Activated T-helper 17 cell treated with anti-CD3 and anti-CD28 coated beads, Interleukin-2, amount 50 U/mL, for 72 hours (primary cell): ENCODE measurements around the gene IZUMO3. TPM values are rescaled to one million over a fixed set of nuclear protein-coding genes. Genes with fewer than 3 reads are reported as not detected.
"Not testable (repeated sequence)": the region's sequence is repeated elsewhere in the genome, so short reads cannot be mapped to it uniquely, and the experiment has no call there.

Experiments used
- ATAC-seq: fragments of 150-1000 bp; cut with Tn5 transposase; replicated peaks from 2 replicates; pipeline ENCODE4 v1.10.0; 2021; ENCODE audit warnings: mild to moderate bottlenecking, moderate library complexity
- H3K27ac Mint-ChIP-seq: one replicate; pipeline ENCODE4 v1.8.0; 2022; ENCODE audit warnings: mixed read lengths
- H3K27me3 Mint-ChIP-seq: one replicate; pipeline ENCODE4 v1.8.0; 2022; ENCODE audit warnings: mixed read lengths
- H3K36me3 Mint-ChIP-seq: one replicate; pipeline ENCODE4 v1.8.0; 2022; ENCODE audit warnings: low read depth, mild to moderate bottlenecking, mixed read lengths
- H3K4me1 Mint-ChIP-seq: one replicate; pipeline ENCODE4 v1.8.0; 2022; ENCODE audit warnings: mixed read lengths
- H3K4me3 Mint-ChIP-seq: one replicate; pipeline ENCODE4 v1.8.0; 2022; ENCODE audit warnings: mild to moderate bottlenecking, mixed read lengths
- H3K9me3 Mint-ChIP-seq: one replicate; pipeline ENCODE4 v1.8.0; 2022; ENCODE audit warnings: mixed read lengths
- total RNA-seq, 2 donors: library from RNA; stranded (reverse); gene quantifications; one replicate each; pipeline ENCODE4 v1.2.3, GENCODE V29; 2022

Gene IZUMO3
- not detected for total RNA-seq

- H3K36me3 Mint-ChIP-seq, result no peaks in the 10 kb centered on the region
- H3K4me1 Mint-ChIP-seq, result no peaks in the 10 kb centered on the region
- H3K9me3 Mint-ChIP-seq, result peaks cover 22% of the 10 kb centered on the region
- no peak for ATAC-seq
- no peak within 1 kb of the TSS for H3K27ac Mint-ChIP-seq
- no peaks in the 10 kb centered on the region for H3K27me3 Mint-ChIP-seq
- no peak within 1 kb of the TSS for H3K4me3 Mint-ChIP-seq
Observed at GRCh38 chr9:24545847-24546522, at the start of gene IZUMO3. TSS of gene IZUMO3 (minus strand) at chr9:24545897. CDS start at chr9:24545649, 248 bp downstream.

- no peaks in the 10 kb centered on the region for H3K36me3 Mint-ChIP-seq
- H3K4me1 Mint-ChIP-seq, result no peaks in the 10 kb centered on the region
- ATAC-seq, result no peak
- H3K9me3 Mint-ChIP-seq, result peaks cover 12% of the 10 kb centered on the region
- no peak overlapping the region for H3K4me3 Mint-ChIP-seq
- H3K27me3 Mint-ChIP-seq, result no peaks in the 10 kb centered on the region
- no peak overlapping the region for H3K27ac Mint-ChIP-seq
Observed at GRCh38 chr9:24594234-24594850, 48.6 kb upstream of the IZUMO3 start.

- Mint-ChIP-seq H3K27ac (no peak overlapping the region), H3K4me3 (no peak overlapping the region), H3K27me3 (no peaks in the 10 kb centered on the region), H3K4me1 (no peaks in the 10 kb centered on the region), H3K36me3 (no peaks in the 10 kb centered on the region), H3K9me3 (no peaks in the 10 kb centered on the region)
- no peak for ATAC-seq
Observed at GRCh38 chr9:24590432-24590831, 44.7 kb upstream of the IZUMO3 start.

- no peak for ATAC-seq
- H3K4me1 Mint-ChIP-seq, result no peaks in the 10 kb centered on the region
- no peak overlapping the region for H3K27ac Mint-ChIP-seq
- peaks cover under 1% of the 10 kb centered on the region for H3K9me3 Mint-ChIP-seq
- no peak overlapping the region for H3K4me3 Mint-ChIP-seq
- no peaks in the 10 kb centered on the region for H3K36me3 Mint-ChIP-seq
- H3K27me3 Mint-ChIP-seq, result no peaks in the 10 kb centered on the region
Observed at GRCh38 chr9:24587883-24588282, 42.2 kb upstream of the IZUMO3 start.

DNA sequence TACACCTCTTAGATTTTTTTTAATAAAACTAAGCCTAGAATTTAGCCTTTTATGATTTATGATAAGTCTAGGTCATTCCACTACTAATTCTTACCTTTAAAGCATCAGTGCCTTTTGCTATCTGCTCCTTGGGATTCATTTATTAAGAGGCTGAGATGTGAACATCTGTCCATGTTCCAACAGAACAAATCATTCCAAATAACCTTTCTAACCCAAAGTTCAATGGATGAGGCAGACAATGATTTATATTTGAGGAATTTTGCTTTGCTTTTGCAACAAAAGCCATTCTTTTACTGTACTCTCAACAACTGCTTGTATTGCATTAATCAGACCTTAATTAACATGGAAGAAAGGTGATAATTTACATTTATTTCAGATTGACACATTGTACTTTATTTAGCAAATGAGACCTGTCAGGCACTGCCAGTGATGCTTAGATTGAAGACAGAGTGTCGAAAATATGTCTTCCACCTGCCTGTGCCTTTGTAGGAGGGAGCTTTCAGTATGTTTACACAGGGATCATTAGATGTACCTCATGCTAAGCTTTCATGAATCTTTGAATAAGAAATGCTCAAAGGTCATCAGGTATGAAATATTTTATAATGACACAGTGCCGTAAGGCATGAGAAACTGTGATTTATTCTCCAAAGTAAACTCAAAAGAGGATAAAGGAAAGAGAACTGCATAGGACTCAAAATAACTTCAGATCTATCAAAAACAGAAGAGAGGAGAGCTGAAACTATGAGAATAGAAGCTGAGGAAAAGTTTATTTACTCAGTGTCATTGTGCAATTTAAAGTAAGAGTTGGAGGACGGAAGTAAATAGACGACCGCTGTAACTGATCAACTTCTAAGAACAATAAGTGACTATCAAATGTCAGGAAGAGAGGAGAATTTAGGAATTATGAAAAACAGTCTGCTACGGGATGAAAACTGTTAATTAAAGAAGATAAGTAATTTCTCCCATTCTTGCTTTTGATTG lies 36.7 kb upstream of the IZUMO3 start:
- Mint-ChIP-seq H3K9me3 (peaks cover 14% of the 10 kb centered on the region), H3K4me1 (no peaks in the 10 kb centered on the region), H3K27ac (no peak overlapping the region), H3K4me3 (no peak overlapping the region), H3K27me3 (no peaks in the 10 kb centered on the region), H3K36me3 (no peaks in the 10 kb centered on the region)
- ATAC-seq, result no peak

DNA sequence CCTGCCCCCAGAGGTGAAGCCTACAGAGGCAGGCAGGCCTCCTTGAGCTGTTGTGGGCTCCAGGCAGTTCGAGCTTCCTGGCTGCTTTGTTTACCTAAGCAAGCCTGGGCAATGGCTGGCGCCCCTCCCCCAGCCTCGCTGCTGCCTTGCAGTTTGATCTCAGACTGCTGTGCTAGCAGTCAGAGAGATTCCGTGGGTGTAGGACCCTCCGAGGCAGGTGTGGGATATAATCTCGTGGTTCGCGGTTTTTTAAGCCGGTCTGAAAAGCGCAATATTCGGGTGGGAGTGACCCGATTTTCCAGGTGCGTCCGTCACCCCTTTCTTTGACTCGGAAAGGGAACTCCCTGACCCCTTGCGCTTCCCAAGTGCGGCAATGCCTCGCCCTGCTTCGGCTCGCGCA lies 34.3 kb upstream of the IZUMO3 start:
- not testable (repeated sequence) for H3K27me3 Mint-ChIP-seq, H3K4me3 Mint-ChIP-seq, H3K4me1 Mint-ChIP-seq, H3K36me3 Mint-ChIP-seq, H3K27ac Mint-ChIP-seq, ATAC-seq
- H3K9me3 Mint-ChIP-seq, result peaks cover 14% of the 10 kb centered on the region

DNA sequence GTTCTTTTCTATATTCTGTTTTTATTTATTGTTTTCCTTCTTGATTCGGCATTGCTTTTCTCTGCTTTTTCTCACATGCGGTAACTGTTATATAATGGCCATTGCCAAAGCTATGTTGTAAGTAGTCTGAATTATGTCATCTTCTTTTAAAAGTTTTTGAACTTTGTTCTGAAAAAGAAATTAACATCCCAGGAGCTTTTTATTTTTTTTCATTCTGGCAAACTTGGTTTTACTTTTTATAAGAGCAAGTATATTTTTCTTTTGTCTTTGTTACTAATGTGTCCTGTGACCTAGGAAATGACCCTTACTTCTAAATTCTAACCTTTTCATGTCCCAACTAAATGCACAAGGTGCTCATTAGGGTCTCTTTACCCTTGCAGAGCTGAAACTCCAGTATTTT lies 26.7 kb upstream of the IZUMO3 start:
- Mint-ChIP-seq H3K9me3 (peaks cover 13% of the 10 kb centered on the region), H3K27ac (no peak overlapping the region), H3K4me3 (no peak overlapping the region), H3K36me3 (no peaks in the 10 kb centered on the region), H3K27me3 (no peaks in the 10 kb centered on the region), H3K4me1 (no peaks in the 10 kb centered on the region)
- no peak for ATAC-seq

- no peaks in the 10 kb centered on the region for H3K36me3 Mint-ChIP-seq
- peaks cover 26% of the 10 kb centered on the region for H3K9me3 Mint-ChIP-seq
- H3K27me3 Mint-ChIP-seq, result no peaks in the 10 kb centered on the region
- no peak for ATAC-seq
- no peaks in the 10 kb centered on the region for H3K4me1 Mint-ChIP-seq
- H3K27ac Mint-ChIP-seq, result no peak overlapping the region
- no peak overlapping the region for H3K4me3 Mint-ChIP-seq
Observed at GRCh38 chr9:24561957-24562356, 16.3 kb upstream of the IZUMO3 start.

- no peaks in the 10 kb centered on the region for H3K4me1 Mint-ChIP-seq
- H3K4me3 Mint-ChIP-seq, result no peak overlapping the region
- H3K27me3 Mint-ChIP-seq, result no peaks in the 10 kb centered on the region
- ATAC-seq, result no peak
- H3K36me3 Mint-ChIP-seq, result no peaks in the 10 kb centered on the region
- peaks cover 4% of the 10 kb centered on the region for H3K9me3 Mint-ChIP-seq
- no peak overlapping the region for H3K27ac Mint-ChIP-seq
Observed at GRCh38 chr9:24553183-24553552, 7.5 kb upstream of the IZUMO3 start.

DNA sequence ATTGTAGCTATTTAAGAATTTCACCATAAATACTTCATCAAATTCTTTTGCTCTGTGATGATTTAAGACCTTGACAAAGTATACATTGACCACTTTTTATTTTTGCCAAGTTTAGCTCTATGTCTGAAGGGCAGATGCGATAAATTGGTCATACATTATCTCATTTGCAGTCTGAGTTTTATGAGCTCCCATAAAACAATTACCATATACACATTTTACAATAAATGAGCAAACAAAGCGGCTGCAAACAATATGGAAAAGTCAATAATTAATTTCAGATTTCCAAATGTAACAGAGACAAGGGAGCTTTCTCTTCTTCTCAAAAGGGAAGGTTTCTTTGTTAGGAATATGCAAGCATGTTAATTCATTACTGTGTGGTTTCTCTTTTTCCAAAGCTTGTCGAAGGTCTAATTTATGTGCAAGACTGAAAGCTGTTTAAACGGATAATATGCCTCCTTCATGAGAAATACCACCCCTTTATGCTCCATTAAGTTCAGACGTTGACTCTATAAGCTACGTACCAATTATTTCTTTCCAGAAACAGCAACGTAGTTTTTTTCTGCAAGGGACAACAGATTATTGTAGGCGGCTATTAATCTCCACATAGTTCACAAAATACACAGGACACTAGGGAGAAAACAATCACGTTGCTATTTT lies 7.0 kb upstream of the IZUMO3 start:
- Mint-ChIP-seq H3K4me1 (no peaks in the 10 kb centered on the region), H3K27ac (no peak overlapping the region), H3K27me3 (no peaks in the 10 kb centered on the region), H3K36me3 (no peaks in the 10 kb centered on the region), H3K9me3 (peaks cover 4% of the 10 kb centered on the region), H3K4me3 (no peak overlapping the region)
- ATAC-seq, result no peak

DNA sequence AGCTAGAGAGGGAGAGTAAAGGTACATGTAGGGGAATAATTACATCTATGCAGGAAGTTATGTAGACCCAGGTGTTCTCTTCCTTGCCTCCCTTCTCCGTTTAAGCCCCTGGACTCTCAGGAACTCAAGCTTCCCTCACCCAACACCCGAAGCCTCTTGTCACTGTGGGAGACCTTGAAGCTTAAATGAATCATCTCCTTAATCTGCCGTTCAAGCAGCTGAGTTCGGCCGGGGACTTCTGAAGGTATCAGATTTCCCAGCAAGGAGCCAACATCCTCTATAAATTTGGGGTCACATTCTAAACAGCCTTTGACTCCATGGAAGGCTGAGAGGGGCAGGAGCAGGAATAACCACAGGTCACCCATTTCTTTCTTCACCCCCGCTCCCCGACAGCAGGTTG lies 412 bp downstream of the IZUMO3 start:
- H3K36me3 Mint-ChIP-seq, result no peaks in the 10 kb centered on the region
- H3K27ac Mint-ChIP-seq, result no peak overlapping the region
- no peaks in the 10 kb centered on the region for H3K4me1 Mint-ChIP-seq
- no peaks in the 10 kb centered on the region for H3K27me3 Mint-ChIP-seq
- ATAC-seq, result no peak
- peaks cover 22% of the 10 kb centered on the region for H3K9me3 Mint-ChIP-seq
- no peak overlapping the region for H3K4me3 Mint-ChIP-seq

- H3K4me1 Mint-ChIP-seq, result no peaks in the 10 kb centered on the region
- H3K27me3 Mint-ChIP-seq, result no peaks in the 10 kb centered on the region
- no peak overlapping the region for H3K4me3 Mint-ChIP-seq
- no peaks in the 10 kb centered on the region for H3K36me3 Mint-ChIP-seq
- H3K27ac Mint-ChIP-seq, result no peak overlapping the region
- no peak for ATAC-seq
- peaks cover 21% of the 10 kb centered on the region for H3K9me3 Mint-ChIP-seq
Observed at GRCh38 chr9:24518545-24518944, 27.2 kb downstream of the IZUMO3 start.

DNA sequence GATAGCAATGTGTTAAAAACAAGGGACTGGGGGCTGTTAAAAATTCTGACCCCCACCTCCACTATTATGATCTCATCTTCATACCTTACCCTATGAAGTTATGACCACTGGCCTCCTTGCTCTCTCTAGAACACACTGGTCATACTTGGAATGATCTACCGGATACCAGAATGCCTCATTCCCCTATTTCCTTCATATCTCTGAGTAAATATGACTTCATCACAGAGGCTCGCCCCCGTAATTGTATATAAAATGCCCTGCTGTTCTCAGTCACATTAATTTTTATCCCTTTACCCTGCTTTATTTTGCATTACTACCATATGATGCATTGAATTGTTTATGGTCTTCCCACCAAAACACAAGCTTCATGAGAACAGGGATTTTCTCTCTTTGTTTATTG lies 29.2 kb downstream of the IZUMO3 start:
- no peak overlapping the region for H3K4me3 Mint-ChIP-seq
- no peaks in the 10 kb centered on the region for H3K36me3 Mint-ChIP-seq
- no peak overlapping the region for H3K27ac Mint-ChIP-seq
- ATAC-seq, result no peak
- no peaks in the 10 kb centered on the region for H3K27me3 Mint-ChIP-seq
- H3K4me1 Mint-ChIP-seq, result no peaks in the 10 kb centered on the region
- peaks cover 26% of the 10 kb centered on the region for H3K9me3 Mint-ChIP-seq

- no peaks in the 10 kb centered on the region for H3K36me3 Mint-ChIP-seq
- no peak overlapping the region for H3K27ac Mint-ChIP-seq
- no peak for ATAC-seq
- no peak overlapping the region for H3K4me3 Mint-ChIP-seq
- H3K27me3 Mint-ChIP-seq, result no peaks in the 10 kb centered on the region
- H3K4me1 Mint-ChIP-seq, result no peaks in the 10 kb centered on the region
- H3K9me3 Mint-ChIP-seq, result peaks cover 18% of the 10 kb centered on the region
Observed at GRCh38 chr9:24509850-24510249, 35.8 kb downstream of the IZUMO3 start.
